22Rv1 (cell line): ENCODE measurements around the gene DNAJC4.

Experiments used
- H3K27ac ChIP-seq: fragments of 450-650 bp; 2 replicates; pipeline ENCODE4 v1.5.1; 2017
- CTCF ChIP-seq: fragments of 450-650 bp; IDR thresholded peaks from 2 replicates; pipeline ENCODE4 v1.5.1; 2017; ENCODE audit warnings: mild to moderate bottlenecking
- ZFX ChIP-seq: fragments of 450-650 bp; IDR thresholded peaks from 2 replicates; pipeline ENCODE4 v1.6.1; 2017; ENCODE audit warnings: antibody characterized with exemption, borderline replicate concordance

Gene DNAJC4

GRCh38 chr11:64204080-64204440 is 26.3 kb upstream of the DNAJC4 start:
- peak overlapping the region; percentile 40 for H3K27ac ChIP-seq
- TF ChIP-seq ZFX, result no peak
- TF ChIP-seq CTCF, result no peak

- peak overlapping the region; percentile 40 for H3K27ac ChIP-seq
- TF ChIP-seq CTCF (peak; percentile 92), ZFX (no peak)
These were observed 25.8 kb upstream of the DNAJC4 start for GRCh38 chr11:64204464-64204989.

GRCh38 chr11:64206457-64207255 is 23.7 kb upstream of the DNAJC4 start, which contains the start of gene FERMT3:
Gene FERMT3, plus strand, starts transcription at chr11:64206721. Its CDS starts 644 bp downstream, at chr11:64207365.
- TF ChIP-seq CTCF (no peak), ZFX (no peak)
- peak within 1 kb of the TSS; percentile 40 for H3K27ac ChIP-seq

- no peak overlapping the region for H3K27ac ChIP-seq
- TF ChIP-seq CTCF (no peak), ZFX (no peak)
These were observed 22.9 kb upstream of the DNAJC4 start for GRCh38 chr11:64207256-64208085.

- TF ChIP-seq ZFX (no peak), CTCF (no peak)
These were observed 22.1 kb upstream of the DNAJC4 start for GRCh38 chr11:64208086-64208795.

GRCh38 chr11:64208796-64209562 is 21.4 kb upstream of the DNAJC4 start:
- TF ChIP-seq CTCF (no peak), ZFX (no peak)
- no peak overlapping the region for H3K27ac ChIP-seq

More at GRCh38 chr11:64208086-64208795, 22.1 kb upstream of the DNAJC4 start:
- no peak overlapping the region for H3K27ac ChIP-seq
